SW 1271 (cell line): ENCODE data around the gene GTF3C4.

ENCODE experiments used
- DNase-seq, 2 experiments: peaks; one replicate each; lab custom pipeline; 2025; lab: John Stamatoyannopoulos, UW

Gene GTF3C4

DNA sequence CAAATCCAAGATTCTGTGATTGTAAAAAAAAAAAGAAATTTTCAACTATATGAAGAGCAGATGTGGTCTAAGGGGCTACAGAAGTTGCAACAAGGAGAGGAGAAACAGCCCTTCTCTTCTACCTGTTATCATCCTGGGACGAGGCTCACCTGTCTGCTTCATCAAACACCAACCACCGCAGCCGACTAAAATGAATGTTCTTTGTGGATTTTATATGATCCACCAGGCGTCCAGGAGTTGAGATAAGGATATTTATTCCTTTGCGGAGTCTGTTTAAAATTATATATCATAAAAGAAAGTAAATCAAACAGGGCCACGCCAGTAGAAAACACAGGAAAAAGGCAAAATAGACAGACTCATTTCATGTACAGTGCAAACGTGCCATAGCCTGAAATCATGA, 22.0 kb upstream of the GTF3C4 start:
- no peak for DNase-seq

DNA sequence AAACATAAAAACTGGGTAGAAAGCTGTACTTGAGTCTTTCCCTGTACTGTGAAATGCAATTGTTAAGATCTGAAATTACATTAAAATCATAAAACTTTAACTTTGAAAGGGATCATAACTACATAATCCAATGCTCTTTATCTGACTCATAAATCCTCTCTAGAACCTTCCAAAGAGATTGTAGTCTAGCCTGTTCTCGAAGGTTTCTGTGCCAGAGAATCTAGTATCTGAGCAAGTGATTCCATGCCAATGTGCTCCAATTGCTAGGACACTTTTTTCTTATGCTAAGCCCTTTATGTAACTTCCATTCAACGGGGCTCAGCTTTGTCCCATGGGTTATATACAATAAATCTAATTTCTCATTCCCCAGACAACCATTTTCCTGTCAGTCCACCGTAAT, 21.6 kb upstream of the GTF3C4 start:
- DNase-seq, result no peak

DNA sequence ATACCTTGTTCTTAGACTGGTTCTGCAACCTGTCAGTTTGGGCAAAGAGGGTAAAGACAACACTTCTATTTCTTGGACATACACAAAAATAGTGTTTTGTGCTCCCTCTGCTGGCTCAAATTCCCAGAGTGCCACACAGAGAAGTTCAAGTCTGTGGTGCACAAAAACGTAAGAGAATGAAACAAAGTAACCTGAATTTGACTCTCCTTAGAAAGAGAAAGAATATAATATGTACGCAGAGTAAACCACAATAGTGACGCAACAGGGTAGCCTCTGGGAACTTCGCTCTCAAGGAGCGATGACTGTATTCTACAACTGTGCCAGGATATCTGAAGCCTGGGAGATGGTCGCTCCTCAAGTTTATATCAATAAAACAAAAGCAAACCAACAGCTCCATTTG, 19.0 kb upstream of the GTF3C4 start:
- DNase-seq, result no peak

DNA sequence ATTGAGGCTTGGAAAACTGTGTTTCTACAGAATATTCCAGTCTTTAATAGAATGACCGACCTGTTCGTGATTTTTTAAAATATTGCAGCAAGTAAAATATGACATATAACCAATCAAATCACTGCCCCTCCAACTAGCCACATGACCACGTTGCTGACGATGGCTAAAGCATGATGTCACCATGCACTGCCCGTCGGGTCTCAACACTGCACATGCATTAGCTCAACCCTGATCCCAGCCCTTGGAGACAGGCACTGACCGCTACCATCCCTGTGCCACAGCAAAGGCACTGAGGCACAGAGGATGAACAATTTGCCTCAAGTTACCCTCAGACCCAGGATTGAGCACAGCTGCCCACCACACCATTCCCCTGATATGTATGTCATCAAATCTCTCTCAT, 14.0 kb upstream of the GTF3C4 start:
- DNase-seq, result no peak

DNA sequence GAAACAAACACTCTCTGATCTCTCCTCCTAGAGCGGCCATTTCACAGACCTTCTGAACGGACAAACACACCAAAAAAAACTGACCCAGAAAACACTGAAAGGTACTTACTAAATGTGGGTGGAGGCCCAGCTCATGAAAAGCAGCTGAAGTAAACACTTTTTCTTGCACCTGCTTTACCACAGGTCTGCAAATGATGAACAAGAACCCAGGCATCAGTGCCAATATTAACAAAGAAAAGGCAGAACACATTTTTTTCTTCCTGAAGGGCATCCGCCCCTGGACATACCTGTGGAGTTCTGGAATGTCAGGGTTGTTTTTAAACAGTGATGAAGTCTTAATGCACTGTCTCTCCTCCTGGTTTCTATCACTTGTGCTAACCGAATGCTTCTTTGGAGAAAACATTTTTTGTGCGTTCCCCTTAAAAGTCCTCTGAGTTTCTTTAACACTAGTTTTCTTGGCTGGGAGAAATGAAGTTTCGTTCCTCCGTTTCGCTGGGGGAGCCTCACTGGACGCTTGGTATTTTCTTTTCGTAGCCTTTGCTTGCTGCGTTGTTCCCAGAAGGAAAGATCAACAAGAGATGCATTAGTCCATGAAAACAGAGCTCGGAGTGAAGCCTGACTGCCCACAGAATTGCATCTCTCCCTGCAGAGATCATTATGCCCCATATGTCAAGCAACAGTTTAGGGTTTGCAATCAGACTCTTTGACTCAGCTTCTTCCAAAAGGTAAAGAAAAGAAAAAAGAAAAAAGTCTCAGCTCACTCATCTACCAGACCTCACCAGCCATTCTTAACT, 7.9 kb upstream of the GTF3C4 start:
- no peak for DNase-seq

DNA sequence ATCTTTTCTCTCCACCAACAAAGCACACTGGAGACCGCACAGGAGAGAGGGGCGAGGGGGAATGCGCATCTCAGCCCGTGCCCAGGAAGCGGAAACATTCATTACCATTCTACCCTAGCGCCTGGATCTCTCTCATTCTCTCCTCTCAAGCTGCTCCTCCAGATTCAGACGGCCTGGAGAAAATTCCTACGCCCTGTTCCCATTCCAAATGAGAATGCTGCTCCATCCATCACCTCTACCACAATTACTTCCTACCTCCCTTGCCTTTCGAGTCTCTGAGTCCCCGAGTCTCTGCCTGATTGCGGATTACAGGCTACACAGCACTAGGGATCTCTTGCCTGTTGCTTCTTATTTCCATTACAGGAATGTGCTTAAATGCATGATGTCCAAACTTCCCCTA, 7.1 kb upstream of the GTF3C4 start:
- DNase-seq, result no peak

DNA sequence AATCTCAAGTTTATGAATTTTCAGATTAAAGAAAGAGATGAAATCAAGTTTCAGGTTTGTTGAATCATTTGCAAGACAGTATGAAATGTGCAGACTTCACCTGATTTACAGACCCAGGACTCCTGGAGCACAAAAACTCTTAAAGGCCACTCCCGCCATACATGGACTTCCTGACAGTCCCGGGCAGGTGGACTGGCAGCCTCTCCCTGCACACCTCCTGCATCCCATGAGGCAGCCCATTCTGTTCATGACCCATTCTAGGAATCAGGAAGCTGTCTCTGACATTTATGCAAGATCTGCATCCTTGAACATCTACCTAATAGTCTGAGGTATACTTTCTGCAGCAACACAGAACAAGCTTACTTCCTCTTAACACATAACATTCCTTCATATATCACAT, 6.4 kb upstream of the GTF3C4 start:
- no peak for DNase-seq

DNA sequence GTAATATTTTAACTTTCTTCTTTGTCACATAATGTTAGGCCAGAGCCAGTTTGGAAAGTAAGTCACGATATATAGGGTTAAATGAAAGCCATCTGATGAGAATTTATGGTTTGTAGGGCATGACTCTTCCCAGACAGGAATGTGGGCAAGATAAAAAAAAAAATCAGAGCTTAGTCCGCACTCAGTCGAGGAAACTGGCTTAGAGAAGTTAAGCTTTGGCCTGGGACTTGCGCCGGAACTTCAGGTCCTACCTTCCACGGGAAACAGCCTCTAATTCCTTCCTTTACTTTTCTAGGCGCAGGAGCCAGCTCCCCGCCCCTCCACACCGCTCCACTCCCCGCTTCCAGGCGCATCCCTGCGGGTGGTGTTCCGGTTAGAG, 956 bp upstream of the GTF3C4 start:
- peak in 1 of 2 experiments; percentile 71 for DNase-seq

DNA sequence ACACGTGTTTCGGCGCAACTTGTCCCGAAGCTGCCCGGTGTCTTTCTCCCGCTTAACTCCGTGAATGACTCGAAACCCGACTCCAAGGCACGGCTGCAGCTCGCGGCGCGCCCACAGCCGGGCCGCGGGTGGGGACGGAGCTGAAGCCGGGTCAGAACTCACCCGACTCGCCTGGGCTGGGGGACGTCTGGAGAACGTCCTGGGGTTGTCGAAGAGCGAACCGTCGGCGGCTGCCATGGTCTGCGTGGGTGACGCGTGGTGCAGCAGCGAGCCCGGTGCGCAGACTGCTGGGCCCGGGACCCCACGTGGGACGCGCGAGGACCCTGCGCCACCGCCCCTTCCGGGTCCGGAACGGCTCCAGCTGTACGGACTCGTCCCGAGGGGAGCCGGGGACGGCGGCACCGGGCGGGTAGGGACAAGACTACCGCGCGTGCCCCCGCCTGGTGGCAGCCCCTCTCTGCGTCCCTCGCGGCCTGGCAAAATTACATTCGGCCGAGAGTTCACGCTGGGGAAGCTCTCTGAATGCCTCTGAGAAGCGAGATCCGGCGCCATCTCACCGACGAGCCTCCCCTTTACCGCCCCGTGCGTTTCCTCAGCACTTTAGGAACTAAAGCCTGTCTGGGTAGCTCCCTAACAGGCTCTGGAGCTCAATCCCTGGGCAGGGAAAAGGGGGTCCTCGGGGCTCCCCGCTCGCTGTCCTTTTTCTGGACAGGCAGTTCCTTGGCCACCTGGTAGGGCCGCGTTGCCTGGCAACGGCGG, 387 bp upstream of the GTF3C4 start, which contains the start of gene DDX31:
Gene DDX31, minus strand, starts transcription at position 286 of the 759 bp plus-strand sequence. Its CDS starts 49 bp downstream, at position 237.
- peak; percentile 38 to 78 for DNase-seq

DNA sequence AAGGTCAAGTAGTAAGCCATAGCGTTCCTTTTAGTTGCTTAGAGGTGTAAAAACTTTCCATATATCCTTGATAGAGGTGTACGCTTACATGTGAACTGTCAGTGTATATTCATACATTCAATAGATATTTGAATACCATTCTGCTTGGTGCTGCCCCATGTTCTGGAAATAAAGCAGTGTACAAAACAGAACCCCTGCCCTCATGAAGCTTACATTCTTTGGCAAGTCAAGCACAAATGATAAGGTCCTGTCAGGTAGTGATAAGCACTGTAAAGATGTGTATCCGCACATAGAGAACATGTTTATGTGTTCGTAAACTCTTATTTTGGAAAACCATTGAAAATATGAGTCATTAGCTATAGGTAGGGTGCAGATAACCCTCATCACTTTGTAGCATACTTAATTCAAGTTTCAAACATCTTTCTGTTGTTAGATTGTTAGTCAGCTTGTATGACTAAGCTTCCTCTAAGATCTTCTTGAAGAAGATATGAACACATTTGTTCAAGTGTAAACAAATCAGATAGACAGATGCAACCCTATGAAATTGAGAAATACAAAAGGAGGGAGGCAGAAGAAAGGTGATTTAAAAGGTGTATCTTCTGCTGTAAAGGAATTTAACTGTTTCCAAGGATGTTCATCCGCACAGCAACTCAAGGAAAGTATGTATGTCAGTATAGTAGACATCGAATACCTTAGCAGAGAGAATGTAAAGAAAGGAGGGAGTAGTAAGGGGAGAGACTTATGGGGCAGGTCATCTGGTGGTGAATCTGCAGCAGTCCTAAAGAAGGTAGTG, 1.6 kb downstream of the GTF3C4 start:
- no peak for DNase-seq

DNA sequence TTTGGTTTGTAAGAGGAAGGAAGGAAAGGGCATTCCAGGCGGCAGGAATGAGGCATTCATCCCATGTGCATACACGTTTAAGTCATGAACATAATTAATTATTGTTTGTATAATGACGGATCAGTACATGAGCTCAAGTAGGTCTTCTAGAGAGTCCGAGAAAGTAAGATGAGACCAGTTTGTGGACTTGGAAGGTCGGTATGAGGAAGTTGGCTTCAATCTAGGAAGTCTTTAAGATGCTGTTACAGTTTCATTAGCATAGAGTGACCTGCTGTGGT, 2.1 kb downstream of the GTF3C4 start:
- DNase-seq, result peak in 1 of 2 experiments; percentile 13

DNA sequence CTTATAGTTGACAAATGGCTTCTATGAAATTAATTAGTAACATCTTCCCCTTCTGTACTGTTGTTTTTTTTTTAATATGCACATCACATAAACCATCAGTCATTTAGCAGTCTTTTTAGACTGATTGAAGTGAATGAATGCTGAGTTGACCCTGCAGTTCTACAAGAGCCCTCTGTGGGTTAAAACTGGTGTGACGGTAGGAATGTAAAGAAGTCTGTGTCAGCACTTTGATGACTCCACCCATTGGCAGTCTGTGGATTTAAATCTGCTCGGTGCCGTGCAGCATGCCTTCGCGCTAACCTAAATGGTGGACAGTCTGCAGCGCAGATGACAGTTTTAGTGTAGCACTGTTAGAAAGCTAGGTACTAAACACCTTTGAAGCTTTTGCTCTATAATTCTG, 3.1 kb downstream of the GTF3C4 start:
- DNase-seq, result peak; percentile 37 to 49

DNA sequence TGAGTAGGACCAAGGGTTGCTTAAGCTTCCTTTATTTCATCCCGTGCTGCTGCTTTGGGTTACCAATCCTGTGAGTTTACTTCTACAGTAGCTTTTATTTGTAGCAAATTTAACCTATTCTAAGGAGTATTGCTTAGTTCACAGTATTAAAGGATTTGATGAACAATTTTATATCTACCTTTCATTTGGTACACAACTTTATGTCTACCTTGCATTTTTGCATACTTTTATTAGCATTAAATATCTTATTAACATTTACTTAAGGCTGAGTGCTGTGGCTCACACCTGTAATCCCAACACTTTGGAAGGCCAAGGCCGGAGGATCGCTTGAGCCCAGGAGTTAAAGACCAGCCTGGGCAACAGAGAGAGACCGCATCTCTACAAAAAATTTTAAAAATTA, 4.2 kb downstream of the GTF3C4 start:
- no peak for DNase-seq

DNA sequence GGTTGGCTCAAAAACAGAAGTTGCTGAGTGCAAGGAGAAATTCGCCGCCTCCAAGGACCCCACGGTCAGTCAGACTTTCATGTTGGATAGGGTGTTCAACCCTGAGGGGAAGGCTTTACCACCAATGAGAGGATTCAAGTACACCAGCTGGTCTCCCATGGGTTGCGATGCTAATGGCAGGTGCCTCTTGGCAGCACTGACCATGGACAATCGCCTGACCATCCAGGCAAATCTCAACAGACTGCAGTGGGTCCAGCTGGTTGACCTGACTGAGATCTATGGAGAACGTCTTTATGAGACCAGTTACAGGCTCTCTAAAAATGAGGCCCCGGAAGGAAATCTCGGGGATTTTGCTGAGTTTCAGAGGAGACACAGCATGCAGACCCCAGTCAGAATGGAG, 7.7 kb downstream of the GTF3C4 start:
- no peak for DNase-seq

DNA sequence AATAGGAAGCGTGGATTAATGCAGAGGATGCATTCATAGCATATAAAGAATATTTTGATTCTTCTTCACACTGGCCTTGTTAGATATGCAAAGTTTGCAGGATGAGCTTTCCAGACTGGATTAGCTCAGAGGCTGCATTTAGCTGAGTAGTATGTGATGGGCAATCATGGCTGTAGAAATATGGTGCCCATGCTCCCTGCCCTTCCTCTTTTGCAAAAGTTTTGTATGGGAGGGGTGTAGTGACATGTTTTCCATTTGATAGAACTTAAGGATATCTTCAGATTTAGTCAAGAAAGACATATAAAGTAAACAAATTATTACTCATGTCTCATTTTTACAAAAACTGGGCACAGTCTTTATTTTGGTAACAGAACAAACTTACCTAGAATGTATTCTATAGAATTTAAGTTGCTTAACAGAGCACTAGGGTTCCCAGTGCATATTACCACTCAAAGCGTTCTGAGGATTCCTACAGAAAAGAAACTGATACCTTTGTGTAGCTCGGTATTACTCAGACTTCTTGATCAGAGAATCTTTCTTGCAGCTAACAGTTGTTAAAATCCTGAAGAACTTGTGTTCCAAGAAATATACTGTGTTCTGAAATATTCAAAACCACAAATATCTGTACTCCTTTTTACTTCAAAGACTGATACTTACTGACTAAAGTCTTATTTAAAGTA, 9.8 kb downstream of the GTF3C4 start:
- no peak for DNase-seq

DNA sequence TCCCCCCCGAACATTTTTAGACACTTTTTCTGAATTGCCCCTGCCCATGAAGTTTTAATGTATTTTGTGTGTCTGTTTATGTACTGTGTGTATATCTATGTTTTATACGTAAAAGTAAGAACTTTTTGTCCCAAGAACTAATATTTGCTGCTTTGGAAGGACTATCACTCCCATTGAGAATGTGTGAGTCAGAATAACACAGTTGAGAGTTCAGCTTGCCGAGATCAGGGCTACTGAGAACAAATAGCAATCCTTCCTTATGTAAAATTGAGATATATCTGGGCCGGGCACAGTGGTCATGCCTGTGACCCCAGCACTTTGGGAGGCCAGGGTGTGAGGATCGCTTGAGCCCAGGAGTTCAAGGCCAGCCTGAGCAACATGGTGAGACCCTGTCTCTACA, 11.3 kb downstream of the GTF3C4 start:
- DNase-seq, result no peak

DNA sequence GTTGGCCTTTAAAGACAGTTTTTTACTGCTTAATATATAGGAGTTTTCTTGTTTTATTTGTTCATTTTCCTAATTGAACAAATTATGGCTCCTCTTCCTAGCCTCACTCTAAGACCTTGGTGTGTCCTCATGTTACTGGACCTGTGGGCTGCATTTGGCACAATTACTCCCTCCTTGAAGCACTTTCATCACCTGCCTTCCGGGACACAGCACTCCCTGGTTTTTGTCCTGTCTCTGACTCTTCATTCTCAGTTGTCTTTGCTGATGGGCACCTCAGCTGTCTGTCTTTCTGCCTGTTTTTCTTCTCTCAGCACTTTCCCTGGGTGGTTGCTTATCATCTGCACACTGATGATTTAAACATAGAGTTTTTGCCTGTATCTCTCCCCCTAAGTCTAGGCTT, 13.6 kb downstream of the GTF3C4 start:
- no peak for DNase-seq

DNA sequence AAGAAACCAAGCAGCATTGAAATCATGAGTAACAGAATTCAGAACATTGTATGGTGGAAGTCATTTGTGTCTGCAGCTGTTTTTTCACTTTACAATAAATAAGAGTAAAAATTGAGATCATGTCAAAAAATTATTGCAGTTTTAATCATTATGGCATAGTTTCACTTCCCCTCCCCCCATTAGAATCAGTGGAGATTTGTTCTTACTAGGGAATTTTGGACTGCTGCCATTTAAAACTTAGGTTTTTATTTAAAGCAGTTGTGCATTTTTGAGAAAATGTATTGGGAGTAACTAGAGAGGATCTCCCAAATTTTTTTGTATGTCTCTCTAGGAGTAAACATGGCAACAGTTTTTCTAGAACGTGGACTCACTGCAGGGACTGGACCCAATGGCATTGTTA, 20.4 kb downstream of the GTF3C4 start:
- no peak for DNase-seq

DNA sequence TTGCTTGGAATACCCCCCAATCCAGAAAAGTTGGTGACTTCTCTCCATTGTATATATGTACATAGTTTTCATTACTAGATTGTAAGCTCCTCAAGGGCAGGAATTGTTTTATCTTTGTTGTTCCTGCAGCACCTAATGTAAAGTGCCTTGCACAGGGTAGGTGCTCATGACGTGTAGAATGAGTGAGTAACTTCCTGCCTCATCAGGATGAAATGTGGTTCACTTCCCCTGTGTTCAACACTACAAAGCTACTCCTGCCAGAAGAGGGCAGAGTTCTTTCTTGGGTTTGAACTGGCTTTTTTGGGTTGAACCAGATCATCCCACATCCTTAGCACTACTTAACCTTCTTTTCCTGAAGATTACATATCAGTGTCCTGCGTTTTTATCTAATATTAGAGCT, 23.9 kb downstream of the GTF3C4 start:
- no peak for DNase-seq

DNA sequence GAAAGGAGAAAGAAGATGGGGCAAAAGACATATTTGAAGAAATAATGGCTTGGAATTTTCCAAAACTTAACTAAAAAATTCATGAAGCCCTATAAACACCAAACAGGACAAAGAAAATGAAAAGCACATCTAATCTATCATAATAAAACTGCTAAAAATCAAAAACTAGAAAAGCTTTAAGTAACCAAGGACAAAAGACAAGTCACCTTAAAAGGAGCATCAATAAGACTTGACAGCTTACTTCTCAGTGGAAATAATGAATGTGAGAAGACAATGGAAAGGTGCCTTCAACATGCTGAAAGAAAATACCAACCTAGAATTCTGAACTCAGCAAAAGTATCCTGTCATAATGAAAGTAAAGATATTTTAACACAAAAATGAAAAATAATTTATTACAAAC, 27.0 kb downstream of the GTF3C4 start:
- DNase-seq, result peak in 1 of 2 experiments; percentile 21

DNA sequence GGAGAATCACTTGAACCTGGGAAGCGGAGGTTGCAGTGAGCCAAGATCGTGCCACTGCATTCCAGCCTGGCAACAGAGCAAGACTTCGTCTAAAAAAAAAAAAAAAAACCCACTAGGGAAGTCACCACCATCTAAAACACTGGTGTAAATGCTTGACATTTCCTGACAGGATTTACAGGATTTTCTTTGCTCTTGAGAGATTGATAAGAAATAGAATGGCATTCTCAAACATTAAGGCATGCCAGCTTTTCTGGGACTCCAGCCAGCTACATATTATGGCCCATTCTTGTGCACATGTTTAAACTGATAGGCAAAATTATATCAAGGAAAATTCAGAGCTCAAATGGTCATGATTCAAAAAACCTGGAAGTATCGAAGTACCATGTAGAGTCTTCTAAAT, 28.7 kb downstream of the GTF3C4 start:
- DNase-seq, result no peak

DNA sequence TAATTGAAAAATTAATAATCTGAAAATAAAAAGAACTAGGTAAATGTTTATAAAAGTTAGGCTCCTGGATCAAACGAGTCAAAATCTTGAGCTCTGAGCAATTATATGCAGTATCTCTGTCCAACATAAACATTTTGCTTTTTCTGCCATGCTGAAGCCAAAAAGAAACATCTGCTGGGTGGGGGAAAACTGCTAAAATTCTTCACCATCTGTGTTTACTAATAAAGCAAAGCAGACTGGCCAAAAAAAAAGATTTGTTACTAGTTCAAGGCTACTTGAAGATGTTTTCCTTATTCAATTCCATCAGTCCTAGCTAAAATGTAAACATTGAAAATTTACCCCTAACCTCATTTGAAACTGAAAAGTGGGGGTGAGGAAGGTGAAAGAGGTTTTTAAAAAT, 29.7 kb downstream of the GTF3C4 start:
- DNase-seq, result no peak
